Measurements from ENCODE around the gene C18orf54.

DNA sequence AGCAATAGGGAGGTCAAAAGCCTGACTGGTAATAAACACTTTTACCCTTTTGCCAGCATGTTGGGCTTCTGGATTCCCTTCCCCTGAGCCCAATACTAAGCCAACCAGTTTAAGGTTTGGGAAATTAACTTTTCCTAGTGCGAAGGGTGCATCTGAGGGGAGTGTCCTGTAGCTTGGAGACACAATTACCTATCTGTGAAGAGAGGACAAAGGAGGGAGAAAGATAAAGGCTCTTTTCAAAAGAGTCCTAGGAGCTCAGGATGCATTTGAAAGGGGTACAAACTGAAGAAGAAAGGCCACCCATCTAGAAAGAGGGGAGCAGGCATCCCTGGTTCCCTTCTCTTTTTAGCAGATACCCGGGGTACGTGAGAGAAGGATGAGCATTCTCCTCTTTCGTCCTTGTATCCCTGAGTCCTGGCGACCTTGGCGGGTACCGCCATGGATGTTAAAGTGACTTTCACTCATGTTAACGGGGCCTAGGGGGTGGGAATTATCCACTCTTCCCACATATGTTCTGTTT is 25.1 kb downstream of the C18orf54 start:
- TF ChIP-seq, protein P1, sequence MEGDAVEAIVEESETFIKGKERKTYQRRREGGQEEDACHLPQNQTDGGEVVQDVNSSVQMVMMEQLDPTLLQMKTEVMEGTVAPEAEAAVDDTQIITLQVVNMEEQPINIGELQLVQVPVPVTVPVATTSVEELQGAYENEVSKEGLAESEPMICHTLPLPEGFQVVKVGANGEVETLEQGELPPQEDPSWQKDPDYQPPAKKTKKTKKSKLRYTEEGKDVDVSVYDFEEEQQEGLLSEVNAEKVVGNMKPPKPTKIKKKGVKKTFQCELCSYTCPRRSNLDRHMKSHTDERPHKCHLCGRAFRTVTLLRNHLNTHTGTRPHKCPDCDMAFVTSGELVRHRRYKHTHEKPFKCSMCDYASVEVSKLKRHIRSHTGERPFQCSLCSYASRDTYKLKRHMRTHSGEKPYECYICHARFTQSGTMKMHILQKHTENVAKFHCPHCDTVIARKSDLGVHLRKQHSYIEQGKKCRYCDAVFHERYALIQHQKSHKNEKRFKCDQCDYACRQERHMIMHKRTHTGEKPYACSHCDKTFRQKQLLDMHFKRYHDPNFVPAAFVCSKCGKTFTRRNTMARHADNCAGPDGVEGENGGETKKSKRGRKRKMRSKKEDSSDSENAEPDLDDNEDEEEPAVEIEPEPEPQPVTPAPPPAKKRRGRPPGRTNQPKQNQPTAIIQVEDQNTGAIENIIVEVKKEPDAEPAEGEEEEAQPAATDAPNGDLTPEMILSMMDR (IDR thresholded peaks at IDR 0.05): no peak
- no peak for TF ChIP-seq EZH2 (IDR thresholded peaks at IDR 0.05; ENCODE audit: borderline replicate concordance, insufficient read depth, low read depth, low read length, poor library complexity, severe bottlenecking)
